GM19035 (cell line): ENCODE results near the gene GPR78.
"Not testable (repeated sequence)": the region's sequence is repeated elsewhere in the genome, so short reads cannot be mapped to it uniquely, and the experiment has no call there.

Experiments
- ATAC-seq: cut with Tn5 transposase; IDR thresholded peaks from one replicate; pipeline ENCODE4 v1.9.1; 2021; ENCODE audit not compliant: unreplicated experiment

The GPR78 gene

GRCh38 chr4:8614365-8615193 lies 34.4 kb downstream of the GPR78 start:
- ATAC-seq = no peak

GRCh38 chr4:8615366-8615765 lies 35.2 kb downstream of the GPR78 start:
- no peak for ATAC-seq

GRCh38 chr4:8615921-8616787 lies 36.0 kb downstream of the GPR78 start:
- ATAC-seq = no peak

DNA sequence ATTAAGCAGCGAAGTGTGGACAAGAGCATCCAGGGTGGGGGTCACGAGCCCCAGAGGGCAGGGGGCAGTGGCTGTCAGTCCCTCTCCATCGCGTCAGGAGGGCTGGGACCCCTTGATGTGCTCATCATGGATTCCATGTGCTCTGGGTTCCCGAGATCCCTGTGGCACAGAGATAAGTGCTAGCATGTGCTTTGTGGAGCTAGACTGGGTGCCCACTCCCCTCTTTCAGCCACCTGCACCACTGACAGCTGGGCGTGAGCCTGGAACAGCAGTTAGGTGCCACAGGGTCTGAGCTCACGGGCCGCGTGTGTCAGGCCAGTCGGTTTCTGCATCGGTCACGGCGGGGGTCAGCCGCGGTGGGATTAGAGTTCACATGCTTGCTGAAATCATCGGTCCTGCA lies 36.6 kb downstream of the GPR78 start:
- ATAC-seq = no peak

DNA sequence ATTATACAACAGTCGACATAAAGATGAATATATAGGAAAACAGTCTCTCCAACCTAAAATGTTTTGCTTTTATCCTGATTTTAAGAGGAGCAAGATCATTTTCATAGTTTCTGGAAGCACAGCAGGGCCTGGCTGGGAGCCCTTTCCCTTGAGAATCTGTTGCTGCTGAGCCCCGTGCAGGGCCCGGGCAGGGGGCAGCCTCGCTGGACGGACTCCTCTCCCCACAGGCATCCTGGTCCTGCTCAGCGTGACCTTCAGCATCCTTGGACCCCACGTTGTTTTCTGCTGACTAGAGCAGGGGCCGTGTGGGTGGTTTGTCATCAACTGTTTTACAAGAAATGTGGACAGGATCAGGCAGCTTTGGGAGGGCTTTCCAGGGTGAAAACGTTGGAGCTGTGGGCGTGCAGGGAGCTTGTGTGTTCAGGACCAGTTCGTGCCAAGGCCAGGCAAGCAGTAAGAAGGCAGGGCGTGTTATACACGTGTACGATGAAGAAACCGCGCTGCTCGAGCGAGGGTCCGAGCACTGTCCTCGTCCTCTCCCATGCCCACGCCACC lies 37.4 kb downstream of the GPR78 start:
- no peak for ATAC-seq

DNA sequence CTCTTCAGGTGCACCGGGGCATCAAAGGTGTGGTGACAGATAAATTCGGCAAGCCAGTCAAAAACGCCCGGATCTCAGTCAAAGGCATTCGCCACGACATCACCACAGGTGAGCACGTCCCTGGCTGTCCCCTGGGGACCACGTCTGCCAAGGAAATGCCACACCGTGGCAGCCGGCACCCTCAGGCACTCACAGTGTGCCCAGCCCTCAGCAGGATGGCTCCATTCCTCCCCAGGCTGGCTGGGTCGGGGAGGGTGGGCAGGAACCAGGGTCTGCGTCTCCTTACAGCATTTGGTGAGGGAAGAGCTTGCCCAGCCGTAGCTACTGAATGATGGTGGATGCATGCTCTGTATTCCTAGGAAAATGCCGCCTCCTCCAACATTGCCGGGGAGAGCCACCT lies 38.2 kb downstream of the GPR78 start:
- no peak for ATAC-seq

DNA sequence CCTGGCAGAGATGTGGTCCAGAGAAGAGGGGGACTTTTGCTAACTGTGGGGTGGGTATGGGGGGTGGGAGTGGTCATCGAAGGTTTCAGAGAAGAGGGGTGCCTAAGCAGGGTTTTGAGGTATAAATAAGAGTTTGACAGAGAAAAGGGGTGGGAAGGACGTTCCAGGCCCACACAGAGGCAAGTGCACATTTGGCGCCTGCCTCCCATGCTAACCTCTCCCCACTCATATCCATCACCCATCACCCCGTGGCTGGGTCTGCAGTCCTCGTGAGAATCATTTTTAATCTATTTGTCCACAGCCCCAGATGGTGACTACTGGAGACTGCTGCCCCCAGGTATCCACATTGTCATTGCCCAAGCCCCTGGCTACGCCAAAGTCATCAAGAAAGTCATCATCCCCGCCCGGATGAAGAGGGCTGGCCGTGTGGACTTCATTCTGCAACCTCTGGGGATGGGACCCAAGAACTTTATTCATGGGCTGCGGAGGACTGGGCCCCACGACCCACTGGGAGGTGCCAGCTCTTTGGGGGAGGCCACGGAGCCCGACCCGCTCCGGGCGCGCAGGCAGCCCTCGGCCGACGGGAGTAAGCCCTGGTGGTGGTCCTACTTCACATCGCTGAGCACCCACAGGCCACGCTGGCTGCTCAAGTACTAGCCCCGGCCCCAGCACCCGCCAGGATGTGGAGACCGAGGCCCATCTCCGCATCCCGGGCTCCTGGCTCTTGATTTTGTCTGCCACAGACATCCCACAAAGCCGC lies 38.9 kb downstream of the GPR78 start:
- no peak for ATAC-seq

- ATAC-seq = not testable (repeated sequence)
These were observed 40.9 kb downstream of the GPR78 start for GRCh38 chr4:8621135-8621534.

GRCh38 chr4:8624601-8625272 lies 44.5 kb downstream of the GPR78 start:
- ATAC-seq = not testable (repeated sequence)

GRCh38 chr4:8630240-8630905 lies 50.2 kb downstream of the GPR78 start:
- ATAC-seq = not testable (repeated sequence)

DNA sequence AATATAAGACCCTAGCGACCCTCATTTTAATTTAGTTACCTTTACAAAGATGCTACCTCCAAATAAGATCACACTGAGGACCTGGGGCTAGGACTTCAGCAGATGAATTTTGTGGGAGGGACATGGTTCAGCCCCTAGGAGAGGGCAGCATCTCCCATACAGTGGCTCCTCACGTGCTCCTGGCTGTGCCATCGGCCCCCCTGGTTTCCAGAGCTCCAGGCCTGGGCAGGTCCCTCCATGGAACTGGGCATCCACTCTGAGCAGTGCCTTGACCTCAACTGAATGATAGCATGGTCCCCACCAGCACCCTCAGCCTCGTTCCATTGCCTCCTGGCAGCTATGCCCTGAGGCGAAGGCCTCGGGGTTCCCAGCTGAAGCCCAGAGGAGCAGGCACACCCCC lies 51.7 kb downstream of the GPR78 start:
- not testable (repeated sequence) for ATAC-seq

- not testable (repeated sequence) for ATAC-seq
These were observed 54.6 kb downstream of the GPR78 start for GRCh38 chr4:8634773-8635172.

DNA sequence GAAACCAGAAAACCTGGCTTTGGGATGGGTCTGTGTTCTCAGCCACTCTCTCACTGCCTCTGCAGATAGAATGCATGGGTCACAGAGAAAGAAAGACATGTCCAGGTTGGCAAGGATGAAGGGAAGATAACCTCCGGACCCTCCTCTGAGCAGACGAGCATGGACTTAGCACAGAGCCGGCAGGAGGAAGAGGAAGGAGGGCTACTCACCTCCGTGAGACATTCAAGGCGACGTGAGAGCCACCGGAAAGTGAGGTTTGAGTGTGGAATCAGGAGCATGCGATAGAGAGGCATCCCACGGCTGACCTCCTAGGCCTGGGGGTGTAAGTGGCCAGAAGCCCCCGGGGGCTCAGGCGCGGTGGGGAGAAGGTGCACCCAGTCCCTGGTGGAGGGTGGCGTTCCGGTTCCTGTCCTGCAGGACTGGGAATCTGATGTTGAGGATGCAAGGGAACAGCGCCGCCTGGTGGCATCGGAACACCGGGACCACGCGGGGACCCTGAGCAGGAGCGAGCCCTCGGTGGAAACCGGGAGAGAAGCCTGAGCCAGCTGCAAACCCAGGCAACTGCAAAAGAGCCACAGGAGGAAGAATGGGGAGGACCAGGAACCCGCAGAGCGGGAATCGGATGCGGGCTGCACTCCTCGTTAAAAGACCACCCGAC lies 55.8 kb downstream of the GPR78 start:
- not testable (repeated sequence) for ATAC-seq
